ENCODE data around the gene MMEL1. TPM values are rescaled to one million over a fixed set of nuclear protein-coding genes. Genes with fewer than 3 reads are reported as not detected.
"Not testable (repeated sequence)": the region's sequence is repeated elsewhere in the genome, so short reads cannot be mapped to it uniquely, and the experiment has no call there.

MMEL1 gene
- total RNA-seq, 1 donor from 2014 or later: 0.65 TPM

GRCh38 chr1:2558861-2559260, 74.0 kb downstream of the MMEL1 start:
- no peak for DNase-seq (ENCODE audit: low read depth)

DNA sequence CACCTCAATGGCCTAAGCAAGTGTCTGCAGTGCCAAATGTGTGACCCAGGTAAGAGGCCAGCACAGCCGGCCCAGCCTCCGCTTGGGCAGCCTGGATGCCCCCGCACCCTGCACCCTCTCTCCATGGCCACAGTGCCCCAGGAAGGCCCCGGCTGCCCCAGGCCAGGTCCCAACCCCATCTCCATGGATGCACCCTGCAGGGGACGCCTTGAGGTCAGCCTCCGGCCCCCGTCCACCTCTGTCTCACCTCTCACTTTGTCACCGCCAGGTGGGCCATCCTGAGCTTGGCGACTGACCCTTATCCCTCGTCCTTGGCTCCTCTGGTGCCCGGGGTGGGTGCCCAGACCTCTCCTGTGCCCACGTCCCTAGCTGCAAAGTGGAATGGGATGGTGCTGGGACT, 74.4 kb downstream of the MMEL1 start:
- no peak for DNase-seq (ENCODE audit: low read depth)

DNA sequence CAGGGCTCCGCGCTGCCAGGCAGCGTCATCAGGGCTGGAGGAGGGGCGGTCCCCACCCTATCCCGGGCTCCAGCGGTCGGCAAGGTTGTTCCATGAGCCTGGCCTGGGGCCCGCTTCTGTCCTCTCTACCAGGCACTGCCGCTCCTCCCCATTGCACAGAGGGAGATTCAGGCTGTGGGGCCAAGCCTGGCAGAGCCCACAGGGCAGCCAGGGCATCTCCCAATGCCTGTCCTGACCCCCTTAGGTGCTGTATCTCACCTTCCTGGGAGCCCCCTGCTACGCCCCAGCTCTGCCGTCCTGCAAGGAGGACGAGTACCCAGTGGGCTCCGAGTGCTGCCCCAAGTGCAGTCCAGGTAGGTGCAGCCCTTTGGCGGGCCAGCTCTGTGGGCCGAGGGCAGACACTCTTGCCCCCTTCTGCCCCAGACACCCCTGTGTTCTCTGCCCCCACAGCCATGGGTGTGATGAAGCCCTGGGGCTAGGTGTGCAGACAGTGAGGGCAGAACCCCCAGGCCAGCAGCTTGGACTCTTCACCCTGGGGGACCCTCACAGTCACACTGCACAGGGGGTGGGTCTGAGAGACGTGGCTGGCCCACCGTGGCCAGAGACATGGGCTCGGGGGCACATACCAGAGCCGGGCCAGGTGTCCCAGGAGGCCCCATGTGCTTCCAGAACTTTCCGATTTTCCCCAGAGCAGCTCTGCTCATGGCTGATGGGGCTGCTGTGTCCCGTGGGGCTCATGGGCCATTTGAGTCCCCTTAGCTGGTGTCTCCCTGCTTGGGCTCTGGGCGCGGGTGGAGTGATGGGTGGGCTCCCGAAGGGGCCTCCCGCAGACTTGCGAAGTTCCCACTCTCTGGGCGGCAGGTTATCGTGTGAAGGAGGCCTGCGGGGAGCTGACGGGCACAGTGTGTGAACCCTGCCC, 75.1 kb downstream of the MMEL1 start:
- no peak for DNase-seq (ENCODE audit: low read depth)

DNA sequence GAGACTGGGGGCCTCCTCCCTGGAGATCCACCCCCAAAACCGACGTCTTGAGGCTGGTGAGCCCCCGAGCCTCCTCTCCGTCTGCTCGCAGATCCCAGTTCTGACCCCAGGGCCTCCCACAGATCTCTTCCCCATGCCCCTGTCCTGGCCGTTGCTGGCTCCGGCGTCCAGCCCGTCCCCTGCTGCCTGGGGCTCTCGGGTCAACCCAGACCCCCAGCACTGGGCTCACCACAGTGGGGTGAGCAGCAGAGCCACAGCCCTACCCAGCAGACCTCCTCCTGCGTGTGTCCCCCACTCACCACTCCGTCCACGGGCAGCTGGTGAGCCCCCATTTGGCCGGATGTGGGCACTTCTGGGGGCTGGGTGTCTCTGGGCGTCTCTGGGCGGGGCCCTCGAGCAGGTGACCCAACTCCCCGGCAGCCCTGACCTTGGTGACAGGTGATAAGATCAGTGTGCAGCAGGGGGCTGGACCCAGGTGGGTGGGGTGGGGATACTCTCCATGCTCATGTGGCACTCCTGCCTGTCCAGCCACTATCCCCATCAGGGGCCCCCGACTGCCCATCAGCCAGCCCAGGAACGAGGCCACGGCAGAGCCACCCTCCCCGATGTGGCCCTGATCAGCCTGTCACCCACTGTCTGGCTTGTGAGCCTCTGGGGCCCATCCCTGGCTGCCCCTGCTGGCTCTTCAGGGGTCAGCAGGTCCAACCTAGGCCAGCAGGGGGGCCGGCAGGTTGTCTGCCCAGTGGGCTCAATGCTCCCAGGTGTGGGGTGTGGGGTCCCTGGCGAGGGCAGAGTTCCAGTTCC, 75.9 kb downstream of the MMEL1 start:
- no peak for DNase-seq (ENCODE audit: low read depth)

DNA sequence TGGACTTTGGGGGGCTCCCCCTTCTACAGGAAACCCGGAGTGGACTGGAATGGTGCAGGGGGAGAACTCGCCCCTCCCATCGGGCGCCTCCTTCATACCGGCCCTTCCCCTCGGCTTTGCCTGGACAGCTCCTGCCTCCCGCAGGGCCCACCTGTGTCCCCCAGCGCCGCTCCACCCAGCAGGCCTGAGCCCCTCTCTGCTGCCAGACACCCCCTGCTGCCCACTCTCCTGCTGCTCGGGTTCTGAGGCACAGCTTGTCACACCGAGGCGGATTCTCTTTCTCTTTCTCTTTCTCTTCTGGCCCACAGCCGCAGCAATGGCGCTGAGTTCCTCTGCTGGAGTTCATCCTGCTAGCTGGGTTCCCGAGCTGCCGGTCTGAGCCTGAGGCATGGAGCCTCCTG, 76.5 kb downstream of the MMEL1 start, which contains the start of gene TNFRSF14:
Gene TNFRSF14, plus strand, starts transcription at position 95 of the 401 bp plus-strand sequence. Its CDS starts 294 bp downstream, at position 389.
- DNase-seq (ENCODE audit: low read depth): peak; percentile 19

GRCh38 chr1:2555634-2556276, 77.1 kb downstream of the MMEL1 start:
- peak; percentile 29 for DNase-seq (ENCODE audit: low read depth)

DNA sequence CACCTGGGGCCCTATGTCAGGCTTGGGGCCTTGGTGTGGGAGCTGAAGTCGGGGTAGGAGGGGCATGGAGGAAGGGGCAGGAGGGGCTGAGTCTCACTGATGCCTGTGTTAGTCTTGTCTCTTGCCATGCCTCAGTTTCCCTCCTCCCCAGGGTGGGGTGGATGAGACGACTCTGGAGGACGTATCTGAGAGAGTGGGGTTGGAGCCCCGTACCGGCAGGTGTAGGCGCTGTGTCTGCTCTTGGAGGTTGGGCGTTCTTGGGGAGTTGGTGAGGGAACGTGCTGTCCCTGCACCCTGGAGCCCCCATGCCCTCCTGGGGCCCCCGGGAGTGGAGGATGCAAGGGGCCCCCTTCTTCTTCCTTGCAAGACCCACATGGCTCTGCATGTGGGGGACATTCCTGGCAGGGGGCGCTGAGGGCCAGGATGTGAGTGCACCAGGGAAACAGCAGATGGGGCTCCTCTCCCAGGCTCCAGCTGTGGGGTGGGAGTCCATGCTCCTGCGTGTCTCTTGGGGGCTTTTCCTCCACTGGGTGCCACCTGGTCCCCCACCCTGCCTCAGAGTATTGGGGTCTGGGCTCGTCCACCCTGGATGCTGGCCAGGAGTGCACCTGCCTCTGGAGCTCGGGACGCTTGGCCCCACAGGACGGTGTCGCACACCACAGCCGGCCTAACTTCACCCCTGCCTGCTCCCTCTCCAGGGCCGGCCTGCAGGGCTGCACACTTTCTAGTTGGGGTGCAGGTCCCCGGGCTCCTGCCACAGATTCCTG, 78.0 kb downstream of the MMEL1 start:
- no peak for DNase-seq (ENCODE audit: low read depth)

DNA sequence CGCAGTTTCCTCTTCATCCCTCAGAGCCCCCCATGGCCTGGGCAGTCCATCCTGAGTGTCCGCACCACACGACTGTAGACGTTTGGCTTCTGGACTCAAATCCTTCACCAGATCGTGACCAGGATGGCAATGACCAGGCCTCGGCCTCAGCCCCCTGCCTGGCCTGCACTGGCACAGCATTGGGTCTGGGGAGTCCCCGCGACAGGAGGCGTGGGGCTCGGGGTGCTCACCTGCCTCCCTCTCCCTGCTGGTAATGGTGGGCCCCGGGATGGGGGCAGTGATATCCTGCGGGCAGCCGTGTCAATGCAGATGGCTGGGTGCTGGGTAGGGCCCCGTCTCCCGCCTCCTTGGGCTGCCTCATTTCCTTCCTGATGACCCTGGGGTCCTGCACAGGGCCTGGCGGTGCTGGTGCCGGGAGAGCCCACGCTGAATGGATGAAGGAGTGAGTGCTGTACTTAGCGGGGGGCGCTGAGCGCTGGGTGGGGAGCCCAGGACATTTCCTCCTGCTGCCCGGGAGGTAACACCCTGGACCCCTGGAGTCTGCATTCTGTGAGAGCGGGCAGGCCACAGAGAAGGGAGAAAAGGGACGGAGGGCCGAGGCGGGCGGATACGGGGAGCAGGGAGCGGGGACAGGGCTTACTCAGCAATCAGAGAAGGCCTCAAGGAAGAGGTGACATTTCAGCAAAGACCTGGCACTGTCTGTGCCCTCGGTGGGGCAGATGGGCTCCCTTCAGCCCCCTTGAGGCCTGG, 78.8 kb downstream of the MMEL1 start:
- DNase-seq (ENCODE audit: low read depth): no peak

DNA sequence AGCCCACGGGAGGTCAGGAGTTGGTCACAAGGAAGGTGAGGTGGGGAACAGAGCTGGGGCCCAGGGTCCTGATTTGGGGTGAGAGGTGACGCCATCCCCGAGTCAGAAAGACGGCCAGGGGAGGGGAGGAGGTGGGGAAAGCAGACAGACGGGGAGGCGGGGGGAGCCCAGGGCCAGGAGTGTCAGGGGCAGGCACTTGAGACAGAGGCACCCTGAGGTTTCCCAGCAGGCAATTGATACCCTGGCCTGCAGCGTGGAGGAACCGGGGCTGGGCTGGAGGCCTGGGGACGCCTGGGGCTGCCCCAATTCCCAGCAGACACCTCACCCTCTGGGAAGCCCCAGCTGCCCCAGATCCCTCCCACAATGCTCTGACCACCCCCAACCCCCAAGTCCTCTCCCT, 79.7 kb downstream of the MMEL1 start:
- not testable (repeated sequence) for DNase-seq (ENCODE audit: low read depth)

- no peak for DNase-seq (ENCODE audit: low read depth)
These were observed 80.6 kb downstream of the MMEL1 start for GRCh38 chr1:2552189-2552588.

- DNase-seq (ENCODE audit: low read depth): not testable (repeated sequence)
These were observed 81.3 kb downstream of the MMEL1 start for GRCh38 chr1:2551544-2551943.

- DNase-seq (ENCODE audit: low read depth): not testable (repeated sequence)
These were observed 82.4 kb downstream of the MMEL1 start for GRCh38 chr1:2550309-2550861.

GRCh38 chr1:2549367-2550029, 83.3 kb downstream of the MMEL1 start:
- DNase-seq (ENCODE audit: low read depth): not testable (repeated sequence)

DNA sequence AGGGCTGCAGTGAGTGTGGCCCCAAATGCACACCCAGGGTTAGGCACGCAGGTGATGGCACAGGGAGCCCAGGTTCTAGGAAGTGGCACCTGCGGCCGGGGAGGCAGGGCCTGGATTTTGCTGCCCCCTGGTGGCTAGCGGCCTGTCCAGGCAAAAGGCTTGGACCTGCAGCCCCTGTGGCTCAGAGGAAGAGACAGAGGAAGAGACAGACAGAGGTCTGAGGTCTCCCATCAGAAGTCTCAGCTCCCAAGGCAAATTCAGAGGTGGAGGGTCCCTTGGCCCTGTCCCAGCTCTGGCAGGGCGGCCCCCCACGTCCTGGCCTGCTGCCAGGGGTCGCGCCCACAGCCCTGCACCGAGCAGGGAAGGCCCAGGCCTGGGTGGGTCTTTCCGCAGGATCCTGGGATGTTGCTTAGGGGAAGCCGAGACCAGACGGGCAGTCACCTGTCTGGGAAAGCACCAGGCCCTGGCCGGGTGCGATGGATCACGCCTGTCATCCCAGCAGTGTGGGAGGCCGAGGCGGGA, 84.7 kb downstream of the MMEL1 start:
- DNase-seq (ENCODE audit: low read depth): peak; percentile 53

- DNase-seq (ENCODE audit: low read depth): peak; percentile 16
These were observed 85.4 kb downstream of the MMEL1 start for GRCh38 chr1:2547210-2548067.

DNA sequence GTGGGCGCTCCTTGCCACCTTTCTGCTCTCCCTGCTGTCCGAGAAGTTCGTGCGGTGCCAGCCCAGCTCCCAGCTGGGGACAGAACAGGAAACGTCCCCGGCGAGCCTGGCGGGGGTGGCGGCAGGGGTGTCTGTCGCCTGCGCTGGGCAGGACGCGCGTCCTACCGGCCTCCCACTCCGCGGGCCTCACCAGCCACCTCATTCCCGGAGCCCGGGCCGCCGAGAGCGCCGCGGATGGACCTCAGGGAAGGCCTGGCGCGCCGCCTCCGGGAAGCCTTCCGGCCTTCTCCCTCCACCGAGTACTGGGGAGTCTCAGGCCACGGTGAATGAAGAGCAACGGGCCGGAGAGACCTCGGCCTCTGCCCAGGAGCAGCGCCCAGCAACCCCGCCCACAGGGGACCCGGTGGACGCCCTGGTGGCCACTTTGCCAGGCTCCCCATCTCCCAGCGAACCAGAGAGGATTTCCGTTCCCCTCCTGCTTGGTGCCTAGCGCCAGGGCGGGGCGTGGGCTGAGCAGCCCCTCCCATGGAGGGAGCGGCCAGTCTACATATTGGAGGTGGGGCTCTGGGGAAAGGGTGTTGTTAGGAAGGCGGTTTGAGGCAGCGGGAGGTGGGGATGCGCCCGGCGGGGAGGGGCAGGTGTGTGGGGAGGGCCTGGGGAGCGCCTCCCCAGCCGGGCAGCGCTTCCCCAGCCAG, 86.2 kb downstream of the MMEL1 start:
- peak; percentile 82 for DNase-seq (ENCODE audit: low read depth)

GRCh38 chr1:2545754-2546514, 86.9 kb downstream of the MMEL1 start:
- peak; percentile 69 for DNase-seq (ENCODE audit: low read depth)
